Fibroblast of villous mesenchyme (primary cell): ENCODE measurements around the gene PRDX2. TPM values are rescaled to one million over a fixed set of nuclear protein-coding genes. Genes with fewer than 3 reads are reported as not detected.
"Not testable (repeated sequence)": the region's sequence is repeated elsewhere in the genome, so short reads cannot be mapped to it uniquely, and the experiment has no call there.

Experiments used
- DNase-seq: peaks from one replicate; pipeline ENCODE4 v3.0.0-alpha.2; 2010; ENCODE audit warnings: low read depth
- H3K4me3 ChIP-seq: 2 replicates; pipeline ENCODE4 v1.5.1; 2011; ENCODE audit warnings: low read depth, mild to moderate bottlenecking, low read length
- CTCF ChIP-seq: IDR thresholded peaks from 2 replicates; pipeline ENCODE4 v1.5.1; 2012; ENCODE audit warnings: low read depth, mild to moderate bottlenecking, low read length; ENCODE audit not compliant: insufficient read depth
- total RNA-seq: library from RNA; depleted of rRNA; stranded (reverse); fragments of >200 nt; gene quantifications from 2 replicates; pipeline ENCODE4 v1.2.3, GENCODE V29; 2012

The PRDX2 gene
- total RNA-seq, 1 donor: 222 TPM

- no peak for TF ChIP-seq CTCF
- no peak overlapping the region for H3K4me3 ChIP-seq
- DNase-seq: no peak
Observed at GRCh38 chr19:12821761-12822160, 20.2 kb upstream of the PRDX2 start.

DNA sequence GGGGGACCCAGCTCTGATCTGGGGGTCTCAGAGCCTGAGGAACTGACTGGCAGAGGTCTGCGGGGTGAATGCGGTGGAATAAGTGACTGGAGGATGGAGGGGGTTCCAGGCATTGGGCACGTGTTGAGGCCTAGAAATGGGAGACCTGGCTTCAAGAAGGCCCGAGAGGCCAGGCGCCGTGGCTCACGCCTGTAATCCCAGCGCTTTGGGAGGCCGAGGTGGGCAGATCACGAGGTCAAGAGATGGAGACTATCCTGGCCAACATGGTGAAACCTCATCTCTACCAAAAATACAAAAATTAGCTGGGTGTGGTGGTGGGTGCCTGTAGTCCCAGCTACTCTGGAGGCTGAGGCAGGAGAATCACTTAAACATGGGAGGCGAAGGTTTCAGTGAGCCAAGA lies 16.2 kb upstream of the PRDX2 start:
- not testable (repeated sequence) for DNase-seq, H3K4me3 ChIP-seq

- not testable (repeated sequence) for DNase-seq, H3K4me3 ChIP-seq
Observed at GRCh38 chr19:12817188-12817587, 15.6 kb upstream of the PRDX2 start.

- H3K4me3 ChIP-seq: no peak overlapping the region
- TF ChIP-seq CTCF: no peak
- DNase-seq: no peak
Observed at GRCh38 chr19:12815088-12815487, 13.5 kb upstream of the PRDX2 start.

- peak; percentile 3 for TF ChIP-seq CTCF
- peak within 1 kb of the TSS; percentile 82 for H3K4me3 ChIP-seq
- DNase-seq: peak; percentile 89
Observed at GRCh38 chr19:12806242-12807081, 4.9 kb upstream of the PRDX2 start, which contains the start of gene RNASEH2A. Gene RNASEH2A, plus strand, starts transcription at chr19:12806584. Its CDS starts 90 bp downstream, at chr19:12806674.

DNA sequence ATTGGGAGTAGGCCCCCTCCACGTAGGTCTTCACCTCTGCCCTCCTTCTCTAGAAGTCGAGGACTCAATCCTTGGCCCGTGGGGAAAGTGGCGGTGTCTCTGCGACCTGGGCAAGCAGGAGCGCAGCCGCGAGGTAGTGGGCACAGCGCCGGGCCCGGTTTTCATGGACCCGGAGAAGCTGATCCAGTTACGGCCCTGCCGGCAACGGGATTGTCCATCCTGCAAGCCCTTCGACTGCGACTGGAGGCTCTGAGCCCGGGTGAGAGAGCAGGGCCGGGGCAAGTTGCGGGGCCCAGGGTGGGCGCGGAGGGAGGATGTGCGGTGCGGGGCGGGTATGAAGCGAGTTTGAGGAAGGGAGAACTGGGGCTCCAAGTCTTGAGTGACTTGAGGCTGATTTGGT lies 2.5 kb upstream of the PRDX2 start:
- DNase-seq: no peak
- no peak for TF ChIP-seq CTCF
- H3K4me3 ChIP-seq: no peak overlapping the region

- no peak for TF ChIP-seq CTCF
- no peak for DNase-seq
- peak overlapping the region; percentile 84 for H3K4me3 ChIP-seq
Observed at GRCh38 chr19:12802267-12803106, 887 bp upstream of the PRDX2 start.
